K562 (cell line): Measurements from ENCODE around the gene PIMREG. TPM values are rescaled to one million over a fixed set of nuclear protein-coding genes. Genes with fewer than 3 reads are reported as not detected.

Source experiments
- ATAC-seq: fragments of 200-7000 bp; cut with Tn5 transposase; 3 replicates; pipeline ENCODE4 v1.9.1; 2020; ENCODE audit warnings: moderate library complexity
- BruUV-seq: library from RNA; stranded (reverse); fragments of 400-500 nt; replicated peaks from 2 replicates; lab custom pipeline; 2021; lab: Mats Ljungman, UMichigan
- CTCF ChIA-PET: fragments of 300-600 bp; formaldehyde crosslinking; extraction: SDS; loops from one replicate; lab custom pipeline; 2021; ENCODE audit warnings: low intra/inter-chr PET ratio; lab: Yijun Ruan, JAX
- POLR2A ChIA-PET: fragments of 300-600, 350-650 bp; sonication (Branson Sonifier 250); formaldehyde crosslinking; extraction: SDS; loops from one replicate; lab custom pipeline; 2021; ENCODE audit warnings: antibody characterized with exemption, inconsistent platforms; lab: Yijun Ruan, JAX
- DNase-seq, 4 experiments: peaks; one replicate each; pipeline versions ENCODE4 v3.0.0 to v3.0.0-alpha.2; 2011 to 2018; ENCODE audit warnings: low spot score in 3 of 4, mixed read lengths in 3 of 4; ENCODE audit errors: extremely low read depth in 1 of 4
- FAIRE-seq: peaks from 2 replicates; lab custom pipeline; 2011; peaks lifted over from hg19 to GRCh38; lab: Jason Lieb, UNC
- H2AFZ ChIP-seq: 2 replicates; pipeline ENCODE4 v1.6.0; 2011; ENCODE audit warnings: low read depth, low read length, control low read depth, inconsistent platforms
- H3K27ac ChIP-seq: fragments of 200-600 bp; 3 replicates; pipeline ENCODE4 v1.8.0; 2011; ENCODE audit warnings: low read depth, mild to moderate bottlenecking, control low read depth, inconsistent platforms, low read length, moderate library complexity, mixed read lengths; ENCODE audit errors: extremely low read depth
- H3K27me3 ChIP-seq, 2 experiments: fragments of 300-600 bp in 1 of 2; 2 replicates in 1 of 2; 3 replicates in 1 of 2; pipeline versions ENCODE4 v1.6.0 to v1.8.0; 2011; ENCODE audit warnings: inconsistent platforms in 2 of 2, low read length in 2 of 2, mild to moderate bottlenecking in 1 of 2, mixed read lengths in 1 of 2, moderate library complexity in 1 of 2; ENCODE audit not compliant: control insufficient read depth in 2 of 2, insufficient read depth in 2 of 2
- H3K36me3 ChIP-seq: fragments of 300-600 bp; 3 replicates; pipeline ENCODE4 v1.8.0; 2011; ENCODE audit warnings: mild to moderate bottlenecking, low read length, inconsistent platforms; ENCODE audit not compliant: control insufficient read depth, insufficient read depth
- H3K4me1 ChIP-seq, 2 experiments: fragments of 200-600 bp in 1 of 2; replicated peaks in 1 of 2; 2 replicates in 1 of 2; 3 replicates in 1 of 2; pipeline versions ENCODE4 v1.5.1 to v1.8.0; 2011; ENCODE audit warnings: inconsistent platforms in 2 of 2, low read length in 2 of 2, mild to moderate bottlenecking in 1 of 2, mixed read lengths in 1 of 2, moderate library complexity in 1 of 2; ENCODE audit not compliant: control insufficient read depth in 2 of 2, insufficient read depth in 2 of 2
- H3K4me2 ChIP-seq: 2 replicates; pipeline ENCODE4 v1.6.1; 2011; ENCODE audit warnings: low read length, control low read depth, inconsistent platforms, mixed read lengths; ENCODE audit not compliant: insufficient read depth
- H3K4me3 ChIP-seq: fragments of 200-600 bp; sonication (generic), shearing (Covaris generic); 2 replicates; pipeline ENCODE4 v1.5.1; 2016; ENCODE audit warnings: control low read depth, inconsistent platforms
- H3K79me2 ChIP-seq: fragments of 200-600 bp; 3 replicates; pipeline ENCODE4 v1.8.0; 2011; ENCODE audit warnings: low read length, inconsistent platforms; ENCODE audit not compliant: control insufficient read depth, insufficient read depth
- H3K9ac ChIP-seq, 2 experiments: 2 replicates each; pipeline versions ENCODE4 v1.6.0 to v1.6.1; 2011; ENCODE audit warnings: low read depth in 2 of 2, low read length in 2 of 2, control low read depth in 1 of 2, inconsistent platforms in 1 of 2, mild to moderate bottlenecking in 1 of 2, mixed read lengths in 1 of 2; ENCODE audit not compliant: insufficient read depth in 1 of 2
- H3K9me1 ChIP-seq: one replicate; pipeline ENCODE4 v1.6.0; 2011; ENCODE audit warnings: inconsistent platforms, mild to moderate bottlenecking, low read length, moderate library complexity; ENCODE audit not compliant: control insufficient read depth, insufficient read depth
- H3K9me3 ChIP-seq: replicated peaks from 2 replicates; pipeline ENCODE4 v1.5.1; 2011; ENCODE audit warnings: low read depth, low read length, inconsistent platforms; ENCODE audit not compliant: control insufficient read depth, insufficient read depth
- H4K20me1 ChIP-seq: replicated peaks from 2 replicates; pipeline ENCODE4 v1.6.1; 2011; ENCODE audit warnings: low read length, inconsistent platforms, mixed read lengths; ENCODE audit not compliant: control insufficient read depth, insufficient read depth
- ARID1B ChIP-seq: fragments of 450-650 bp; IDR thresholded peaks from 2 replicates; pipeline ENCODE4 v1.6.1; 2016; ENCODE audit warnings: antibody characterized with exemption, mild to moderate bottlenecking, inconsistent platforms
- DNMT1 ChIP-seq: fragments of 450-650 bp; IDR thresholded peaks from 2 replicates; pipeline ENCODE4 v1.6.1; 2016; ENCODE audit warnings: antibody characterized with exemption, mild to moderate bottlenecking
- MYC ChIP-seq, 2 experiments: fragments of 250-450 bp in 1 of 2; sonication (Bioruptor Pico) in 1 of 2; IDR thresholded peaks; 2 replicates each; pipeline versions ENCODE4 v1.5.1 to v1.6.1; 2012 to 2021; ENCODE audit warnings: low read depth in 2 of 2, borderline replicate concordance in 1 of 2, improper control_type of control experiment in 1 of 2, low read length in 1 of 2, mild to moderate bottlenecking in 1 of 2, moderate library complexity in 1 of 2
- RHOXF2B ChIP-seq: fragments of 250-450 bp; sonication (Bioruptor Pico); conservative IDR thresholded peaks from 2 replicates; pipeline ENCODE4 v1.5.1; 2021
- SP1 ChIP-seq: sonication (generic); formaldehyde crosslinking; IDR thresholded peaks from 2 replicates; pipeline ENCODE4 v1.8.1; 2022; ENCODE audit warnings: mild to moderate bottlenecking, missing genetic modification reagents
- WHSC1 ChIP-seq: IDR thresholded peaks from one replicate; pipeline ENCODE4 v1.6.1; 2012; ENCODE audit warnings: low read length, control low read depth, inconsistent platforms
- ZNF644 ChIP-seq: fragments of 200-800 bp; sonication (Bioruptor generic); IDR thresholded peaks from 2 replicates; pipeline ENCODE4 v1.6.1; 2016; ENCODE audit warnings: low read depth, missing genetic modification characterization, missing compliant biosample characterization
- WGBS: fragments of 100-300 bp; shearing (Covaris generic); methylation state at CpG from one replicate; pipeline ENCODE4 v1.1.6; 2016; ENCODE audit warnings: low coverage, mixed read lengths; ENCODE audit not compliant: insufficient coverage; ENCODE audit errors: missing lambda C conversion rate; 5-methylcytosine and 5-hydroxymethylcytosine counted together
- in situ Hi-C: fragments of 300-500 bp; cut with MboI; formaldehyde crosslinking; loops from 4 replicates; pipeline ENCODE4 v1.15.0; 2018; ENCODE audit warnings: inconsistent platforms, mixed read lengths
- intact Hi-C: fragments of 100-400 bp; cut with micrococcal nuclease; formaldehyde crosslinking; loops from 2 replicates; pipeline ENCODE4 v1.14.2; 2022
- polyA plus RNA-seq, 8 experiments: library from polyadenylated mRNA; depleted of rRNA in 4 of 8; stranded (reverse) in 5 of 8; unstranded in 3 of 8; fragments of >200 nt; fragmentation: Nextera tagmentation in 2 of 8; fragmentation: Illumina TruSeq in 1 of 8; extraction: Ambion mirVana in 2 of 8; extraction: Trizol in 1 of 8; gene quantifications; 2 replicates each; pipeline versions ENCODE4 v1.2.1 to v1.2.3, GENCODE V29; 2011 to 2014; ENCODE audit warnings: inconsistent platforms in 1 of 8, missing spikeins in 1 of 8
- total RNA-seq, 7 experiments: library from RNA; depleted of rRNA in 6 of 7; stranded (reverse); fragments of >200 nt in 6 of 7; fragmentation: Illumina TruSeq in 2 of 7; extraction: Trizol in 2 of 7; gene quantifications; 2 replicates each; pipeline versions ENCODE4 v1.2.1 to v1.2.3, GENCODE V29; 2011 to 2021; ENCODE audit warnings: low replicate concordance in 1 of 7
- TF ChIP-seq, protein P1 (sequence below): fragments of 450-650 bp; IDR thresholded peaks from 2 replicates; pipeline ENCODE4 v1.6.1; 2018; ENCODE audit not compliant: partially characterized antibody
- TF ChIP-seq, protein P2 (sequence below): fragments of 250-450 bp; sonication (Bioruptor Pico); IDR thresholded peaks from 2 replicates; pipeline ENCODE4 v1.5.0; 2020; ENCODE audit warnings: mild to moderate bottlenecking, borderline replicate concordance

PIMREG gene
- total and polyA plus RNA-seq, 9 of the 15 experiments (the other 6 are each of a cell fraction or from before 2014, with no cell fraction given): 1.1 to 16.7 (median 9.4) TPM

- no peak for TF ChIP-seq DNMT1
- TF ChIP-seq RHOXF2B: no peak
- no peak for TF ChIP-seq MYC (IDR thresholded peaks at IDR 0.05; ENCODE audit: low read depth, low read length)
- TF ChIP-seq MYC (CRISPR knock-in tag; IDR thresholded peaks at IDR 0.05; ENCODE audit: borderline replicate concordance, low read depth): no peak
- no peak for TF ChIP-seq SP1 (CRISPR knock-in tag)
- TF ChIP-seq, all 486 proteins: peak for 12
Measured at GRCh38 chr17:6492892-6493674, 48.8 kb downstream of the PIMREG start (continued).

GRCh38 chr17:6494239-6494941, 50.1 kb downstream of the PIMREG start:
- H3K79me2 ChIP-seq: no peaks in the 10 kb centered on the region
- WGBS: 44% methylated on average over 4 of the region's 5 CpGs
- intact Hi-C loops: no loop called here
- no peak overlapping the region for H3K9ac ChIP-seq
- ATAC-seq (no peak), FAIRE-seq (no peak), DNase-seq (no peak)
- H4K20me1 ChIP-seq: no peaks in the 10 kb centered on the region
- BruUV-seq: no TSS peak
- H3K4me2 ChIP-seq: no peak overlapping the region
- TF ChIP-seq WHSC1: no peak
- no peak for TF ChIP-seq ARID1B
- TF ChIP-seq, protein P1, sequence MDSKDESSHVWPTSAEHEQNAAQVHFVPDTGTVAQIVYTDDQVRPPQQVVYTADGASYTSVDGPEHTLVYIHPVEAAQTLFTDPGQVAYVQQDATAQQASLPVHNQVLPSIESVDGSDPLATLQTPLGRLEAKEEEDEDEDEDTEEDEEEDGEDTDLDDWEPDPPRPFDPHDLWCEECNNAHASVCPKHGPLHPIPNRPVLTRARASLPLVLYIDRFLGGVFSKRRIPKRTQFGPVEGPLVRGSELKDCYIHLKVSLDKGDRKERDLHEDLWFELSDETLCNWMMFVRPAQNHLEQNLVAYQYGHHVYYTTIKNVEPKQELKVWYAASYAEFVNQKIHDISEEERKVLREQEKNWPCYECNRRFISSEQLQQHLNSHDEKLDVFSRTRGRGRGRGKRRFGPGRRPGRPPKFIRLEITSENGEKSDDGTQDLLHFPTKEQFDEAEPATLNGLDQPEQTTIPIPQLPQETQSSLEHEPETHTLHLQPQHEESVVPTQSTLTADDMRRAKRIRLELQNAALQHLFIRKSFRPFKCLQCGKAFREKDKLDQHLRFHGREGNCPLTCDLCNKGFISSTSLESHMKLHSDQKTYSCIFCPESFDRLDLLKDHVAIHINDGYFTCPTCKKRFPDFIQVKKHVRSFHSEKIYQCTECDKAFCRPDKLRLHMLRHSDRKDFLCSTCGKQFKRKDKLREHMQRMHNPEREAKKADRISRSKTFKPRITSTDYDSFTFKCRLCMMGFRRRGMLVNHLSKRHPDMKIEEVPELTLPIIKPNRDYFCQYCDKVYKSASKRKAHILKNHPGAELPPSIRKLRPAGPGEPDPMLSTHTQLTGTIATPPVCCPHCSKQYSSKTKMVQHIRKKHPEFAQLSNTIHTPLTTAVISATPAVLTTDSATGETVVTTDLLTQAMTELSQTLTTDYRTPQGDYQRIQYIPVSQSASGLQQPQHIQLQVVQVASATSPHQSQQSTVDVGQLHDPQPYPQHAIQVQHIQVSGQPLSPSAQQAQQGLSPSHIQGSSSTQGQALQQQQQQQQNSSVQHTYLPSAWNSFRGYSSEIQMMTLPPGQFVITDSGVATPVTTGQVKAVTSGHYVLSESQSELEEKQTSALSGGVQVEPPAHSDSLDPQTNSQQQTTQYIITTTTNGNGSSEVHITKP: no peak
- no peak for TF ChIP-seq ZNF644 (tag)
- TF ChIP-seq, protein P2, sequence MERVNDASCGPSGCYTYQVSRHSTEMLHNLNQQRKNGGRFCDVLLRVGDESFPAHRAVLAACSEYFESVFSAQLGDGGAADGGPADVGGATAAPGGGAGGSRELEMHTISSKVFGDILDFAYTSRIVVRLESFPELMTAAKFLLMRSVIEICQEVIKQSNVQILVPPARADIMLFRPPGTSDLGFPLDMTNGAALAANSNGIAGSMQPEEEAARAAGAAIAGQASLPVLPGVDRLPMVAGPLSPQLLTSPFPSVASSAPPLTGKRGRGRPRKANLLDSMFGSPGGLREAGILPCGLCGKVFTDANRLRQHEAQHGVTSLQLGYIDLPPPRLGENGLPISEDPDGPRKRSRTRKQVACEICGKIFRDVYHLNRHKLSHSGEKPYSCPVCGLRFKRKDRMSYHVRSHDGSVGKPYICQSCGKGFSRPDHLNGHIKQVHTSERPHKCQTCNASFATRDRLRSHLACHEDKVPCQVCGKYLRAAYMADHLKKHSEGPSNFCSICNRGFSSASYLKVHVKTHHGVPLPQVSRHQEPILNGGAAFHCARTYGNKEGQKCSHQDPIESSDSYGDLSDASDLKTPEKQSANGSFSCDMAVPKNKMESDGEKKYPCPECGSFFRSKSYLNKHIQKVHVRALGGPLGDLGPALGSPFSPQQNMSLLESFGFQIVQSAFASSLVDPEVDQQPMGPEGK (CRISPR knock-in tag): no peak
- no peak overlapping the region for H3K4me3 ChIP-seq
- in situ Hi-C loops: no loop called here
- no peak overlapping the region for H2AFZ ChIP-seq
- H3K27ac ChIP-seq: no peak overlapping the region
- H3K36me3 ChIP-seq: no peaks in the 10 kb centered on the region
- ChIA-PET CTCF (no interaction called here), POLR2A (no interaction called here)
- H3K27me3 ChIP-seq: peaks cover 0 to 35% of the 10 kb centered on the region in 2 experiments; a peak in 4 of 5 replicates
- H3K4me1 ChIP-seq: no peaks in the 10 kb centered on the region
- no peaks in the 10 kb centered on the region for H3K9me3 ChIP-seq
- no peaks in the 10 kb centered on the region for H3K9me1 ChIP-seq
